G401 (cell line): ENCODE data around the gene SPATA46. TPM values are rescaled to one million over a fixed set of nuclear protein-coding genes. Genes with fewer than 3 reads are reported as not detected.
"Not testable (repeated sequence)": the region's sequence is repeated elsewhere in the genome, so short reads cannot be mapped to it uniquely, and the experiment has no call there.

Source experiments
- DNase-seq: peaks from one replicate; pipeline ENCODE4 v3.0.0-alpha.2; 2015; ENCODE audit warnings: low spot score
- in situ Hi-C: cut with HindIII; loops from 2 replicates; pipeline ENCODE4 v1.10.0; 2016; ENCODE audit warnings: low sequenced_read_pairs, mixed read lengths
- total RNA-seq: library from RNA; depleted of rRNA; stranded (reverse); fragments of >200 nt; shearing (Covaris generic); gene quantifications from 2 replicates; pipeline ENCODE4 v1.2.3, GENCODE V29; 2014

Gene SPATA46
- total RNA-seq, 1 experiment from 2014 or later = not detected

- in situ Hi-C loops = no loop called here
- peak; percentile 16 for DNase-seq
Measured at GRCh38 chr1:162361349-162361748, 15.3 kb downstream of the SPATA46 start.

GRCh38 chr1:162360874-162361260 is 15.8 kb downstream of the SPATA46 start:
- in situ Hi-C loops = no loop called here
- no peak for DNase-seq

DNA sequence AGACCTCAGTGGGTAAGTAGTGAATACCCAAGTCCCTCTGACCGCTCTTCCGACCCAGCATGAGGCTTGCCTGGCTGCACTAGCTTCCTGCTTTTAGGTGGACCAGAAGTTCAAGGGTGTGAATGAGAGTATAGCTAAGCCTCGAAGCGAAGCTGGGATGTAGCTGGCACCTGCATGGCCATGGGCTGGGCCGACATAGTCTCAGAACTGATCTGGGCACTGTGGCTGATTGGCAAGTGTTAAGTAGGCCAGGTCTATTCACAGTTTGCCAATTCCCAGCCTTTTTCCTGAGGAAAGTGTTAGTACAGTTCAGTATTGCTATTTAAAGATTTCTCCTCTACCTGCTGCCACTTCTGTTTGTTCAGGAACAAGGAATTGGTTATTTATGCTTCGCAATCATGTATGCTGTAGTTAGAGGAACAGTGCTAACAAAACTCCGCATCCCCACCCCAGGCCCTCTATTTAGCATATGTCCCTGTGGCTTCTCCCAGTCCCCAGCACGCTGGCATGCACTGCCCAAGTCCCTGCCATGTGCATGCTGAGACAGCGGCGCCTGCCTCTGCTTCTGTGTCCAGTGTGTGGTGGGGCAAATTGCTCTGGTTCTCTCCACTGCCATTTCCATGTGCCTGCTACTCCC is 16.3 kb downstream of the SPATA46 start:
- in situ Hi-C loops = no loop called here
- DNase-seq = peak; percentile 23

- in situ Hi-C loops = no loop called here
- no peak for DNase-seq
Measured at GRCh38 chr1:162359523-162360236, 17.0 kb downstream of the SPATA46 start.

GRCh38 chr1:162358928-162359327 is 17.7 kb downstream of the SPATA46 start:
- in situ Hi-C loops = no loop called here
- DNase-seq = no peak

DNA sequence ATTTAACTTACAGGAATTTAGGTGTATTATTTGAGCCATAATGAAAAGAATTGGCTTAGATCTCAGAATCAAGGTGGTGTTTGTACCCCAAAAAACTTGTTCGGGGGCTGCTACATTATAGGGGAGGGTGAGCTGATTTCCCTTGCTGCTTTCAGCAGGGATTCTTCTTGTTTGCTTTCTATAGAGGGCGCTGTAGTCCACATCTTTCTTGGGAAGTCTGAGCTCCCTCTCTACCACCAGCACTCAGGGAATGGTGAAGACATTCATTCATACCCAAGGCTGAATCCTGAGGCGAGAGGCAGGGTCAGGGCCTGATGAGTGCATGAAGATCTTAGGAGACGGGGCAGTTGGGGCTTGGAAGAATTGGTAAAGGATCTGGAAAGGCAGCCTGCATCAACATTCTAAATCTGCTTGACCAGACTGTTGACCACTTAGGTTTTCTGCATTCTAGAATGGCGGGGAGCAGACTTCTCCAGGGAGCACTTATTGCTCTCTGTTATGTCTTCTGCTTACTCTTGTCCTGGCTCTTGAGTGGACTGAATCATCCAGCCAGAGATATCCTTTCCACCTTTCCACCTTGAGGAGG is 18.9 kb downstream of the SPATA46 start:
- in situ Hi-C loops = no loop called here
- DNase-seq = no peak

GRCh38 chr1:162353702-162354101 is 23.0 kb downstream of the SPATA46 start:
- no peak for DNase-seq
- in situ Hi-C loops = no loop called here

DNA sequence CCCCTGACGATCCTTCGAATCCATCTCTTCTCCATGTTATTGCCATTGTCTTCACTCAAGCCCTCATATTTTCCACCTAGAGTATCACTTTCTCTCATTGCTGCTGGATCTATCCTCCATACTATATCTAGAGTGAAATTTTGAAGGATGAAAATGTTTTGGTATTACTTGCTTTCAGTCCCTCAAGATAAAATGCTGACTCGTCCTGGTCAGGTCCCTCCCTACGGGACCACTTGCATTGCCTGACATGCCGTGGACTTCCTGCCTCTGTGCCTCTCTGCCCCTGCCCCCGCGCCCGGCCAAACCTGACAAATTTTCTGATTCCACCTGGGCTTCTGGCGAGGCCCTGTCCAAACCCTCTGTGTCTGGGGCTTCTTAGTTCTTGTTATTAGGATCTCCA is 23.6 kb downstream of the SPATA46 start:
- in situ Hi-C loops = no loop called here

DNA sequence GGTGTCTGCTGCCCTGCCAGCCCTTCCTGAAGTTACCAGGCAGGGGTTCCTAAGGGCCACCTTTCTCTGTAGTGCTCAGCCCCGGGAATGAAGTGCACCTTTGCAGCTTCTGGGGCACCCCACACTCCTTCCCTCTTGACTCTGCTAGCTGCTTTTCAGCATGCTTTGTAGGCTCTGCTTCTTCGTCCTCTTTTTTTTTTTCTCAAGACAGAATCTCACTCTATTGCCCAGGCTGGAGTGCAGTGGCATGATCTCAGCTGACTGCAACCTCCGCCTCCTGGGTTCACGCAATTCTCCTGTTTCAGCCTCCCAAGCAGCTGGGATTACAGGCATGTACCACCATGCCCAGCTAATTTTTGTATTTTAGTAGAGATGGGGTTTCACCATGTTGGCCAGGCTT is 24.8 kb downstream of the SPATA46 start:
- in situ Hi-C loops, DNase-seq: not testable (repeated sequence)

More for the DNA sequence above, 23.6 kb downstream of the SPATA46 start:
- DNase-seq = no peak

DNA sequence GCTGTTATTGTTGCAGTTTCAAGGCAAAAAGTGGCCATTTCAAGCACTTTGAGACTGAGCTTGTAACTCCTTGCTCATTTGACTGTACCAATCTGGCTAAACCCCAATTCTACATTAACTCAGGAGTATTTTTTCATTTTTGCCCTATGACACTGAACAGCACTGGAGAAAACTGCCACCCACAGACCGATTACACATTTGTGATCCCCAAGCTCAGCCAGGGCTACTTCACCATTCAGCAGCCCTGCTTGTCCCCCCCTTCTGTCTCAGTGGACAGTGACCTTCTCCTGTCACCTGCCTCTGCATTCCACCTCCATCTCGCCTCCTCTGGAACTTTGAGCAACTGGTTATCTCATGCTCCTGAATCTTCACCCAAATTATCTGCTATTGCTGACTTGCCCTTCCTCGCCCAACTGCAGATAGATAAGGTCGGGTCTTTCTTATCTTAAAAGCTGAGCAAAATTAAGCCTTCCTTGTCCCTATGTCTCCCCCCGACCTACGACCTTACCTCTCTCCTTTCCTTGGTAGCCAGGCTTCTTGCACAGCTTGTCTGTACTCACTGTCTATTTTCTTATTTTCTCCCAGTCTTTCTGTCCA is 25.3 kb downstream of the SPATA46 start:
- in situ Hi-C loops = no loop called here
- no peak for DNase-seq

DNA sequence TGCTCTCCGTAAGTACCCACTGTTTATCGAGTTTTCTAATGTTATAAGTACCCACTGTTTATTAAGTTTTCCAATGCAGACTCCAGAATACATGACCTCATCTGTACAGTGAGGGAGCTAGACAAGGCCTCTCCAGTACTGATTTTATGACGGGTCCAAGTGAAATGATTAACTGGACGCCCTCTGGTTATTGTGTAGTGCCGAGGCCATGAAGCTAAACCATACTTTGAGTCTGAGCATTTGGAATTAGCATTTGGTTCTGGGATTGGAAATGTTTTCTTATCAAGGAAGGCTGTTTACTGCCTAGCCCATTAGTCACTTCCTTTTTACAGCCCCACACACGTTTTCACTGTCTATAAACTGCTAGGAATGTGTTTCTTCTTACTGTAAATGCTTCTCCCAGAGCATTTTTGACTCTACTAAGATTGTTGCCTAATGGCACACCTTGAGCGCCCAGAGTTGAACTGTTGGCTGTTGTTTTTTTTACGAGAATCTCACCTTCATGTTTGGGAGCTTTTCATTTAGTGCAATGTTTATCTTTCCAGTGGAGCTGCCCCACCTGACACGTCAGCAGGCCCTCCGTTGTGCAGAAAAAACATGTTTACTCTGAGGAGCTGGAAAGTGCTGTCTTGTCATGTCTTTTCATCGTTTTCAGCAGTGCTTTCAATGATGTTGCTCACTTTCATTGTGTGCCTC is 26.9 kb downstream of the SPATA46 start:
- no peak for DNase-seq
- in situ Hi-C loops = no loop called here

DNA sequence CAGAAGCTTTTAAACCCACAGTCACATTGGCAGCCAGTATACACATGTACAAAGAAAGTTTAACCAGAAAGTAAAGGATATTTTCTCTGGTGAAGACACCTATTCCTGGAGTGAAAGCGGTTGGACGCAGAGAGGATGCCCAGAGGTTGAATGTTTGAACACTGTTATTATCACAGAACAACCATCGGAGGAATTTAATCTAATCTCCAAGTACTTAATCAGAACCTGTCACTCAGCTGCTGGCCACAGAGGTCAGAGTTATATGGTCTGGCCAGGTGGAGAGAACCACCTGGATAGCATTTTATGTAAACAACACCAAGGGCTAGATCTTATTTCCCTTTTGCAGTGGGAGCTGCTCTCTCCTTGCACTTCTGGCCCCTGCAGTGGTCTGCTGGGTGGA is 29.4 kb downstream of the SPATA46 start:
- DNase-seq = no peak
- in situ Hi-C loops = no loop called here

- in situ Hi-C loops = no loop called here
- no peak for DNase-seq
Measured at GRCh38 chr1:162343470-162343869, 33.2 kb downstream of the SPATA46 start.

DNA sequence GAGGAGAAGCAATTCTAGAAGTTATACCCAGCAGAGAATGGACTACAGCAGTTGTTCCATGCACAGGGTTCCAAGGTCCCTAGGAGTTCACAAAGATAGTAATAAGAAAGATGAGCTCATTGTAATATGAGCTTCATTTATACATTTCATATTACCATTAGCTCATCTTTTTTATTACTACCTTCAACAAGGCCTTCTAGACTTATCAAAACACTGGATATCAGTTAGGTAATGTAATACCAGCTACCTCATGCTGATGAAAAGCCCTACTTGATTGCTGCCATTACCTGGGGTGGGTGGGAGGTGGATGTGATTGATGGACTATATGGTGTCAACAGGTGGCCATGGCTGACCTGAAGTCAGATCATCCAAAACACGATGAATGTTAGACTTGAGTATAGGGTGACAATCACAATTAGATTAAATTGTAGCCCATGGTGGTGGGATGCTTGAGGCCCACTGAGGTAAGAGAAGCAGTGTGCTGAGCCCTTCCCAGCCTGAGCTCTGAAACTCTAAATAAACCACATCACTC is 34.1 kb downstream of the SPATA46 start:
- DNase-seq = no peak
- in situ Hi-C loops = no loop called here

GRCh38 chr1:162336621-162337285 is 39.9 kb downstream of the SPATA46 start:
- DNase-seq = peak; percentile 19
- in situ Hi-C loops = no loop called here

DNA sequence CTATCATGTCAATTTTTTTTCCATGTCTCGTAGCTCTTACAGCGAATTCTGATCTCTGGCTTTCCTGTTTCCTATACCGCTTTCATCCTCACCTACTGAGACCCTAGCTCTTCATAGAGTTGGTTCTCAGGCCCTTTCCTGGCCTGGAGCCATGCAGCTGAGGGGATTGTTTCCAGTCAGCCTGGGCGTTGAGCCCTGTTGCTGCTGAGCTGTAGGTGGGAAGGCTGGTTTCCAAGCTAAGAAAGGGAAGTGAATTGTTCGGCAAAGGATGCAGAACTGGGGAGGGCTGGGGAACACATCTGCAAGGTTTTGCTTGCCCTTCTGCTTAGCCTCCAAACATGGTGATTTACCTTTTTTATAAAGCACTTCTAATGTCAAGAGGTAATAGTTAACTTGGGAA is 41.5 kb downstream of the SPATA46 start:
- in situ Hi-C loops = no loop called here

DNA sequence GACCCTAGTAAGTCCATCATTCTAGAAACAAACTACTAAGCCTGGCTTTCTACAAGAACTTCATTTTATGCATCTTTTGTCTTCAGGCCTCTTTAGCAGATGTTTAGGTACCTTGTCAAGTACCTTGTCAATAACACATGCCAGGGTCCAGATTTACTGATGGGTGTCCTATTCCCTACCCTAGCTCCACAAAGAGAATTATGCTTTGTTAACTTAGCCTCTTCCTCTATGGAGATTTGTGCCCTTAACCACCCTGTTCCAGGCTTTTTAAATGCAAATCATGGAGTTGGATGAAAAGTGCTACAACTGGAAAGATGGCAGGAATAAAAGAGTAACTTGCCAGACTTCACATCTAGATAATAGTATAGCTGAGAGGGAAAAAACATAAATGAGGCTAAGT is 42.7 kb downstream of the SPATA46 start:
- DNase-seq = no peak
- in situ Hi-C loops = no loop called here

More for the DNA sequence above, 41.5 kb downstream of the SPATA46 start:
- no peak for DNase-seq

DNA sequence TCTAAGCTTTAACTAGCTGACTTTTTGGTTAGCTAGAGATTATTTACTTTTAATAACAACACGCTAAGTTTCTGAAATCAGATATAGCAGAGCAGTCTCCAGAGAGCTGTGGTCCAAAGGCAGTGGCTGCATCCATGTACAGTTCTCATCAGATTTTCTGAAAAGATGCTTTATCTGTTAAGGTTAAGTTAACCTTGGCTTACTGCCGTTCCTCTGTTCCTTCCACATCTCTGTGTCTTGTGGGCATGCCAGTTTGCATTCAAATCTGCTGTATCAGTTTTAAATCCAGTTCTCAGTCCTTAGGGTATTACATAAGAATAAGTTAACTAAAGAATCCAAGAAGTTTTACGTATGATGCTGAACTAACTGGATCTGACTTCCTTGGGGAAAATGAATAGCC is 46.8 kb downstream of the SPATA46 start:
- in situ Hi-C loops = no loop called here
- DNase-seq = no peak

- DNase-seq = no peak
- in situ Hi-C loops = no loop called here
Measured at GRCh38 chr1:162328512-162328911, 48.1 kb downstream of the SPATA46 start.
